D721Med (cell line): Measurements from ENCODE around the gene C13orf46.

Experiments
- DNase-seq: peaks from one replicate; pipeline ENCODE4 v3.0.0; 2011; ENCODE audit warnings: low spot score; ENCODE audit not compliant: insufficient read length
- FAIRE-seq: peaks from 2 replicates; lab custom pipeline; 2011; peaks lifted over from hg19 to GRCh38; lab: Jason Lieb, UNC
- TF ChIP-seq, protein P1 (sequence below): IDR thresholded peaks from 2 replicates; pipeline ENCODE4 v1.5.1; 2012; ENCODE audit warnings: mild to moderate bottlenecking, control low read depth; ENCODE audit not compliant: insufficient read depth; ENCODE audit errors: missing control alignments

The C13orf46 gene

DNA sequence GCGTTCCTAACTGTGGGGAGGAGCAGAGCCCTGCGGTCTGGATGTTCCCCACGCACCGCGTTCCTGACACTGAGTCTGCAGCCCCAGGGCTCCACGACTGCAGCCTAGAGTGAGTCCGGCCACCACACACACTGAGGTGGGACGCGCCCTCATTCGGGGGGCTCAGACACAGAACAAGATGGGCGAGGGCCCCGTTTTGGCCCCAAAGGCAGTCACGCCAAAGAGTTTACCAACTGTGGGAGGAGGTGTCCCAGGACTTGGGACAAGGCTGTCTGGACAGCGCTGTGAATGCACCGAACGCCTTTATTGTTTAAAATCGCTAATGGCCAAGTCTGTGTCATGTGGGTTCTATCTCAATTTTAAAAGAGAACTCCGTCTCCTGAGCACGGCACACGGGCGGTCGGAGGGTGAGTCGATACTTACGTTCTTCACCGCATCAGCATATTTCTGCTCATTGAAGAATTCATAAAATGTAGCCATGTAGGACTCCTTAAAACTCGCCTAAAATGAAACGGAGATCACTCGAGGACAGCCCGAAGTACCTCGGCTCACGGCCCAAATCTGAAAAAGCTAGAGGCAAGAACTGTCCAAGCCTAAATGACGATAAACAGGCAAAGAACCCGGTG, 35.2 kb upstream of the C13orf46 start:
- FAIRE-seq = no peak
- DNase-seq = no peak
- TF ChIP-seq, protein P1, sequence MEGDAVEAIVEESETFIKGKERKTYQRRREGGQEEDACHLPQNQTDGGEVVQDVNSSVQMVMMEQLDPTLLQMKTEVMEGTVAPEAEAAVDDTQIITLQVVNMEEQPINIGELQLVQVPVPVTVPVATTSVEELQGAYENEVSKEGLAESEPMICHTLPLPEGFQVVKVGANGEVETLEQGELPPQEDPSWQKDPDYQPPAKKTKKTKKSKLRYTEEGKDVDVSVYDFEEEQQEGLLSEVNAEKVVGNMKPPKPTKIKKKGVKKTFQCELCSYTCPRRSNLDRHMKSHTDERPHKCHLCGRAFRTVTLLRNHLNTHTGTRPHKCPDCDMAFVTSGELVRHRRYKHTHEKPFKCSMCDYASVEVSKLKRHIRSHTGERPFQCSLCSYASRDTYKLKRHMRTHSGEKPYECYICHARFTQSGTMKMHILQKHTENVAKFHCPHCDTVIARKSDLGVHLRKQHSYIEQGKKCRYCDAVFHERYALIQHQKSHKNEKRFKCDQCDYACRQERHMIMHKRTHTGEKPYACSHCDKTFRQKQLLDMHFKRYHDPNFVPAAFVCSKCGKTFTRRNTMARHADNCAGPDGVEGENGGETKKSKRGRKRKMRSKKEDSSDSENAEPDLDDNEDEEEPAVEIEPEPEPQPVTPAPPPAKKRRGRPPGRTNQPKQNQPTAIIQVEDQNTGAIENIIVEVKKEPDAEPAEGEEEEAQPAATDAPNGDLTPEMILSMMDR = no peak

DNA sequence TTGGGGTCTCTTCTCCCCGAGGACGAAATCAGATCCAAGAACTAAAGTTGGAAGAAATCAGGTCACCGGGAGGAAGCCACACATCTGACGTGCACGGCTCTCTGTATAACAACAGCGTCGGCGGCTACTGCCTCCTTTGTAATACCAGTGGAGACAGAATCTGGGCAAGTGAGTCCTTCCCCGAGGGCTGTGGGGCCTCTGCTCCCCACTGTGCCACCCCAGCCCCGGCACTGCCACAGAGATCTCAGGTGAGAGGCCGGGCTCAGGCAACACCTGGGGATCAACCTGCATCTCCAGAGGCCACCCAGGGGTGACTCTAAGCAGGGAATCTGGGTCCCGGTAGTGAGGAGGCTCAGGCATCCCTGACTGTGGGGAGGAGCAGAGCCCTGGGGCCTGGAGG, 33.7 kb upstream of the C13orf46 start:
- no peak for DNase-seq
- TF ChIP-seq, protein P1 = no peak

DNA sequence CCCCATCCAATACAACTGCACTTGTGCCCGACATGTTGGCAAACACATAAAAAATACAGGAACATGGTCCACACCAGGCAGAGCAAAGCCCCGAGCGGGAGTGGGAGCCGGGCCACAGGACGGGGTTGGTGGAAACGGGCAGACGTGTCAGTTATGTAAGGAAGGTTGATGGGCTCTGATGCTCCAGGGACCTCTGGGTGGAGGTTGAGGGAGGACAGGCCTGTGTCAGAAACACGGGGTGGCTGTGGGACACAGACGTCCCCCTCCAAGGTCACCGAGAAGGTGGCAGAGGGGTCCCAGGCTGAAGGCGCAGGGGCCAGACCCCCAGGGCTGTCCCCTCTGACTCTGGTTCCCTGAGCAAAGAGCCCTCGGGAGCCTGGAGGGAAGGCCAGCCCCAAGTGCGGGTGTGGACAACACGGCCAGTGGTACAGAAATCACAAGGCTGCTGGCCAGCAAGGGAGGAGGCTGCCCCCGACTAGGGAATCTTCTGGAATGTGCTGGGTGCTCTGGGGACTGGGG, 31.4 kb upstream of the C13orf46 start:
- no peak for DNase-seq
- no peak for FAIRE-seq
- TF ChIP-seq, protein P1 = no peak

More for the DNA sequence above, 33.7 kb upstream of the C13orf46 start:
- no peak for FAIRE-seq

DNA sequence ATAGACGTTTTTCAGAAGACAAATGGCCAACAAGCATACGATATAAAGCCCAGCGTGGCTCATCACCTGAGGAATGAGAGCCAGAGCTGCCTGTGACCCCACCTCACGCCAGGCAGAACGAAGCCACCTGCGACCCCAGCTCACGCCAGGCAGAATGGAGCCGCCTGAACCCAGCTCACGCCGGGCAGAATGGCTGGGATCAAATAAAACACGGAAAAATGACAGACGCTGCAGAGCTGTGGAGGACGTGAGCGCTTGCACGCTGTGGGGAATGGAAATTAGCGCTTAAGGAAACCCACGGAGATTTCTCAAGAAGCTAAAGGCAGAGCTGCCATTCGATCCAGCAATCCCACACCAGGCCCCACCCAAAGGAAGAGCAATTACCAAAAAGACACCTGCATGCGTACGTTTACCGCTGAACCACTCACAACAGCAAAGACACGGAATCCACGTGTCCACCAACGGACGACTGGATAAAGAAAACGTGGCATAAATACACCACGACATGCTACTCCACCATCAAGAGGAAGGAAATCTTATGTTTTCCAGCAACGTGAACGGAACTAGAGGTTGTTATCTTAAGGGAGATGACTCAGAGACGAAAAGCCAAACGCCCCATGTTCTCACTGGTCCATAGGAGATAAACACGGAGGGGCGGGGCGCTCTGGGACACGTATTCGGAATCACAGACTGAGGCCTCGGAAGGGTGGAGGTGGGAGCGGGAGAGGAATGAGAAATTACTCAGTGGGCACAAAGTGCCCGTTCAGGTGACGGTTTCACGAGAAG, 30.7 kb upstream of the C13orf46 start:
- TF ChIP-seq, protein P1 = no peak
- FAIRE-seq = no peak
- DNase-seq = no peak

DNA sequence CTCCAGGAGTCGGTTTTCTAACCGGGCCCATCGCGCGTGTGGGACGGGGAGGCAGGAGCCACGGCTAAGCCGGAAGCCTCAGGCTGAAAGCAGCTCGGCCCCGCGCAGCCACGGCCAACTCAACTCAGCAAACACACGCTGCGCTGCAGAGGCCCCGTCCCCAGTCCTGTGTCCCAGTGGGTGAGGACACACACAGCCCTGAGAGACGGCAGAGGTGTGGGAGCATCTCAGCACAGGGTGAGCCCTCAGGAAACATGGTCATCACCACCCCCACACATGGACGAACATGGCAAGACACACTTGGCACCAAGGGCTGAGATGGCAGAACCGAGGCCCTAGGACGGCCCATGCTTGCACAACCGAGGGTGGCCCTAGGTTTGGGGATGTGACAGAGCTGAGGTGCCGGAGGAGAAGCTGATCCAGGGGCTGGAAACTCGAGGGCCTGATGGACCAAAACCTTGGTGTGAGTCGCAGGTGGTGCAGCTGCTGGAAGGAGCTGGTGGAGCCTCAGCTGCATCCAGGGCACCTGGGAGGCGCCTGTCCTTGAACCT, 29.0 kb upstream of the C13orf46 start:
- FAIRE-seq (no peak), DNase-seq (no peak)
- TF ChIP-seq, protein P1 = no peak

DNA sequence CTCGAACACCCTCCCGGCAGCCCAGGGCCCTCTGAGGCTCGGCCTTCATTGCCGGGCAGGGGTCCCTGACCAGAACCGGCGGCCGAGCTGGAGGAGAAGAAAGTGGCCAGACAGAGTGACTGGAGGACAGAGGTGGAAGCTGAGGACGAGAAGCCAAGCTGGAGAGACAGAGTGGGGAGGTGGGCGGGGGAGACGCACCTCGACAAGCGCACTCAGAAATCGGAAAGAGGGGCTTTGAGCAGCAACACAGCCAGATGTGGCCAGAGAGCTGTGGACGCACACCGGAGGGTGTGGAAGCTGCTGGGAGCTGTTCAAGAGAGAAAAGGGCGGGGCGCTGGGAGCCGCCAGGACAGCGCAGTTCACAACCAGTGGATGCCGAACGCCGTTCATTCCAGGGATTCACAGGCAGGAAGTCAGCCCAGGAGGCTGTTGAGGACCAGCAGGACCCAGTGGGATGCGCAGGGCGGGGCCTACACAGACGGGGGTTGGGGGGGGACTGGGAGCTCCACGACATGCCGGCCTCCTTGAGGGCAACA, 28.2 kb upstream of the C13orf46 start:
- TF ChIP-seq, protein P1 = no peak
- FAIRE-seq (no peak), DNase-seq (no peak)
